GM19043 (cell line): ENCODE results near the gene COL4A1.
"Not testable (repeated sequence)": the region's sequence is repeated elsewhere in the genome, so short reads cannot be mapped to it uniquely, and the experiment has no call there.

Experiments
- ATAC-seq: cut with Tn5 transposase; IDR thresholded peaks from one replicate; pipeline ENCODE4 v1.9.1; 2021; ENCODE audit warnings: low read depth; ENCODE audit not compliant: unreplicated experiment

Gene COL4A1

DNA sequence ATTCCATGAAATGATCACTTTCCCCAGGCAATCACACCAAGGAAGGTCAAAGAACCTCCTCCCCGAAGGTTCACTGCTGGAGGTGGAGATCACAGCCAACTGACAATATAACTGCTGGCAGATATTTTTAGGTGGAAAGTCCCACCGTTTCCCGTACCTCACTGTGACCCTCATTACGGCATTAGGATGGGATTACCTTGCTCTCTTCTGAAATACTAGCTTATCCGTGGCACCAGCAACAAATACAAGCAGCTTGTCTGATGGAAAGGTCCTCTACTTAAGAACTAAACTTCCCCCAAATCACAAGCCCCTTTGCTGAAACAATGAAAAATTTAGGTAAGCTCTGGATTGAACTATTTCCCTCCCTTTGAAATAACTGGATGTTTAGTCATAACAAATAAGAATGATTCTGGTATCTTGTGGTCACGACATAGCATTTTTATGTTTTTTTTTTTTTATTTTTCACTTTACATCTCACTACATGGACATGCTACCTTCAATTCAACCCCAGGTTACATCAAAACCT is 178.9 kb downstream of the COL4A1 start:
- ATAC-seq, result no peak

DNA sequence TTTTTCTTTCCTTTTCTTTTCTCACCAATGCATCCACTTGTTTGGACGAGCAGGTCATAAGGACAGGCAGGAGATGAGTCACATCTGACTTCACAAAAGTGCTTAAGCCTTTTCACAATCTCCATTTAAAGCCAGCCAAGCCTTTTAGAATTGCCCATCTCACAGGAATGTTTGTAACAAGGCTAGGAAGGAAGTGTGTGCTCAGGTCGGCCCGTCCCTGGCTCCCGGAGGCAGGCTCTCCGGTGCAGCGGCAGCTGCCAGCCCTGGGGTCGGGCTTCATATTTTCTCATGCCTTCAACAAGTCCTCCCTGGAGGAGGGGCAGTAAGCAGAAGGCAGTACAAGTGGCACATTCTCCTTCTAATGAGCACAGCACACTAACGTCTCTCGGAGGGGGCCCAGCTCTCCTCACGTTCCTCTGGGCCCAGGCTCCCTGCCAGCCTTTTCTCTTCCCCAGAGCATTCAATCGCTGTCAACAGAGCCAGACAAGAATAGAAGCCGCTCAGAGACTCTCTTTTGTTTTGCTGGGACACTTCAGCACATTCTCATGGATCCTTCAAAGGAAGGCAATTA is 180.5 kb downstream of the COL4A1 start:
- no peak for ATAC-seq

DNA sequence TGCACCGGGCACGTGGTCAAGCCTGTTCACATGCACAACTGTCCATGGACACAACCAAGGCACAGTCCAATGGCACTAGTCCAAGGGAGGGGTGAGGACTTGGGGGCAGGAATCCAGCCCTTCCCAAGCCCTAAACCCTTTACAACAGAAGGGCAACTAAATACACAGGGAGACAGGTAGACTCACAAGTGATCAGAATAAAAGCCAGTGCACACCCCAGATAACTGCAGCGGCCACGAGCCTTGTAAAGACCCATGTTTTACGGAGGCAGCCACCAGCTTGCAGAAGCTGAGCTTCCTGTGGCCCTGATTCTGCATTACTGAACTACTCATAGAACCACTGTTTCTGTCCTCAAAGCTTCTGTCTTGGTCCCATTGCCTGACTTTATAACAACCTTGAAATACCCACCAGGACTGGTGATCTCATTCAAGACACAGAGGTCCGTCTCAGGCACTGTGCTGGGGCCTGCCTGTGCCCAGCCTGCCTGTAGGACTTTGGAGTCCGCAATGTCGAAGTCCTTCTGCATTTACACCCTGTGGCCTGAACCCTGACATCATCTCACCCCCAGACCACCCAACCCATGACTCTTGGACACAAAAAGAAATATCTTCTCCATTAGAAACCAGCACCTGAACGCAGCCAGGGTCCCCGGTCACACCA is 181.2 kb downstream of the COL4A1 start:
- no peak for ATAC-seq

DNA sequence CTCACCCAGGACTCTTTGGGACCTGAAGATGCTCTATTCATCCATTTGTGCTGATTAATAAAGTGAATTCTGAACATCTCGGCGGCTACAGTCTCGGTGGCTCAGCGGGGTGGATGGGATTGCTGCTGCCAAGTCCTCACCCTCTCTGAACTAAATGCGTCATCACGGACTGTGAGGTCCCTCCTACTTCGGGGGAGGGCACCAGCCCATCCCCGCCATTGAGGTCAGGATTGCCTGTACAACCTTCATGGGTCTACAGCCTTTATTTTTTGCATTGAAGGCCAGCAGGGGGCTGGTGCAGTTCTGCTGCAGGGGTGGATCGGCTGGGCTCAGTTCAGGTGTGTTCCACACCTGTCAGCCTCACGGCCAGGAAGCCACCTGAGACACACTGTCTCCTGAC is 181.8 kb downstream of the COL4A1 start:
- no peak for ATAC-seq

DNA sequence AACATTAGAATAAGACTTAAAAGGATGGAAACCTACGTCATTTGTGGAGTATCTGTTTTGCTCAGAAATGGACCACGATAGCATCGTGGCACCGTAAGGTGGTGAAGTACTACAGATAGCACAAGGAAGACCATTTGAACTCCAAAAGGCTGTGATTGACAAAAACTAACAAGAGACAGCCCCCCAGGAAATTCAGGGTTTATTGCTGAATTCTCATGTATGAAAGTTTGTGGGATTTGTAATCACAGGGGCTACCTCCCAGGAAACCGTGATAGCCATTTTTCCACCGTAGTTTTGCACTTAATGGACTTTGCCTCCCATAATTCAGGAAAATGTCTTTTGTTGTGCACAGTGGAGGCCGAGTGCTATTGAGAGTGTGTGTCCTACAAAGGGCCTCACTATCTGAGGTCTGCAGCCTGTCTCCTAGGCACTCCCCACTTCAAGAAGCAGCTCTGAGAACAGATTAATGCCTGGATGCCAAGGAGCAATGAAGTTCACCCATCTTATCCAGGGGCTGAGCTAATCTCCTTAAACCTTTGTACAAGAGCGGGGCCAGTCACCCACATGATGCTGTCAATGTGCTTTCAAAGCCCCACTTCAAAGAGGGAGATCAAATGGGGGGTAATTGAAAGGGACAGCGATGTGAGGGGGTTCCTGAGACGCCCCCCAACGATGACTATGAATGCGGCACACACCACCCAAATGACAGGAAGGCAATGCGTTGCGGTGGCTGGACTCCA is 182.6 kb downstream of the COL4A1 start:
- ATAC-seq, result no peak

DNA sequence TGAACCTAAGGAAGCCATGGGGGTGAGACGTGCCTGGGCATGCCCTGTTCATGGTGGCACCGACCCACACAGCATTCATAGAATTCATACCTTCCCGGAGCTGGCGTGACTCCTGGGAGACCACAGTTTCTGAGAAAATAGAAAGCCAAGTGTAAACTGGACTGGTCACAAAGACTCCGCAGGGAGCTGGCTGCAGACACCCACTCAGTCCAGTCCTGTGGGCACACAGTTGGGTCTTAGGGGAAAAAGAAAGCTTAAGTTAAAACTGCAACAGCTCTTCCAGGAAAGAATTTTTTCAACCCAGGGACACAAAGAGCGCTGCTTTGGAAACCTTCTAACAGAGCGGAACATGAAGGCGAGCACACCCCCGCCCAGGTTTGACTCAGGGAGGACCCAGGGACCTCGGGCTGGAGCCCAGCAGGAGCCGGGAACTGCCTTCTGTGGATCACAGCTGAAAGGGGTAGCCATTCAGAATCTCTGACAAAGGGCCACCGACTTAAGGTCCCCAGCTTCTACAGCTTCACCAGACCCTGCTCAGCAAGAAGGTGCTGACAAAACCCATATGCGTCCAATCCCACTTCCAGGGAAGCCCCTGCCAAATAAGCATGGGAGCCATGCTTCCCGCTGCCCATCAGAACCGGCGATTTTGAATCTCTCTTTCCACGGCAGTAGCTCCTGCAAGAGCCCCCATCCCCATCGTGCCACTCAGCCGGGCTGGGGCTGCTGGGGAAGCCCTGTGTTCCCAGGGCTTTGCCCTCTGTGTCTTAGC is 183.7 kb downstream of the COL4A1 start:
- ATAC-seq, result no peak

DNA sequence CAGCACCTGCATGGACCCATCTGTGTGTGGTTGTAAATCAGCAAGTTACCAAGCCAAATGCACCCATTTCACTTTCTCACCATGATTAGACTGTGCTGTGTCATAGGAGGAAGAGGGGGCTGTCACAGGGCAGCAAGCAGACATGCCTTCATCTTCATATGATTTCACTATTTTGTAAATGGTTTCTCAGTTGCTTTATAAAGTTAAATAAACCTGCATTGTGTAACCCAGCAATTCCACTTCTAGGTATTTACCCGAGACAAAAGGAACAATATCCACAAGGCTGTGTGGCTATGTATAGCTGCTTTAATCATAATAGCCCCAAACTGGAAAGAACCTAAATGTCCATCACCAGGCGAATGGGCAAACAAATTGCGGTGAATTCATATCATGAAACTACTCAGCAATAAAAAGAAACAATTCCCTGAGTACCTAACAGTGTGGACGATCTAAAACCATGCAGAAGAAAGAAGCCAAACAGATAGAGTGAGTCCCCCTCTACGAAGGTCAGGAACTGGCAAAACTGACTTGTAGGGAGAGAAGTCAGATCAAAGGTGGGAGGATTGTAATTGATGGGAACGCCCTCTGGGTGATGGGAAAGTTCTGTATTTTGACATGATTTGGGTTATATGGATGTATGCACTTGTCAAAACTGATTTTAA is 185.4 kb downstream of the COL4A1 start:
- ATAC-seq, result no peak

DNA sequence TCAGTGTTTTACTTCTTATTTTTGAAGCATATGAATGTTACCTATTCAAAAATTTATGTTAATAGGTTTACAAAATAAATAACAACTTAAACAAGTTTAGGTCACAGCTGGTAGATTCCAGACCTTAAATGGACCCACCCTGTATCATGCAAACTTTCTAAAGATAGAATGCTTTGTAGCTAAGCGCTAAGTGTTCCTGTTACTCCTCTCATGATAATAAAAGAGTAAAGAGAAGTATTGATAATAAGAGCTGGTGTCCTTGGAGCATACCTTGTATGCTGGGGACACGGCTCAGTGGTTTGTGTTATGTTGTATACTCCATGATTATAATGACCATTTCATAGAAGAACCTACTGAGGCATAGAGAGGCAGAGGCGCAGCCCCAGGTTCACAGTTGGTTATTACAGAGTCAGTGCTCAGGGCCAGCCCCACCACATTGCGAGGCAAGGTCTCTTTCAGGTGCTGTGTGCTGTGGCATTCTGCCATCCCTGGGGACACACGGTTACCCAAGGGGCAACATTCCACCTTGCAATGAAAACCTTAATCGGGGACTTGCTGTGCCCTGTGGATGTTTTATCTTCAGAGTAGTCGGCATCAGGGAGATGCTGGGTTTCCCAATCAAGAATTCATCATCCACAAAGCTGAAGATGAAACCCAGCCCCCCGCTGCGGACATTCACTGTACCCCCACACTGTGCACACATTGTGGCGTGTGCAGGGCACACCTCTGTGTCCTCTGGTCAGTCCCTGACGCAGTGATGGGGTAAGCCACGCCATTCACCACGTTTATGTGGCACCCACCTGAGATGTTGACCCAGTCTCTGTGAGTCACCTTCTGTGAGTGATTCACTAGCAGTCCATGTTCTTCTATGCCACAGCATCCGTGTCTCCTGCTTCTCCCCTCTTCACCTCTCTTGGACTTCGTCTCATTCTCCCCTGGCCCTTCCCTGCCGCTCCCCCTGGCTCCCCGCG is 186.7 kb downstream of the COL4A1 start:
- ATAC-seq, result no peak

DNA sequence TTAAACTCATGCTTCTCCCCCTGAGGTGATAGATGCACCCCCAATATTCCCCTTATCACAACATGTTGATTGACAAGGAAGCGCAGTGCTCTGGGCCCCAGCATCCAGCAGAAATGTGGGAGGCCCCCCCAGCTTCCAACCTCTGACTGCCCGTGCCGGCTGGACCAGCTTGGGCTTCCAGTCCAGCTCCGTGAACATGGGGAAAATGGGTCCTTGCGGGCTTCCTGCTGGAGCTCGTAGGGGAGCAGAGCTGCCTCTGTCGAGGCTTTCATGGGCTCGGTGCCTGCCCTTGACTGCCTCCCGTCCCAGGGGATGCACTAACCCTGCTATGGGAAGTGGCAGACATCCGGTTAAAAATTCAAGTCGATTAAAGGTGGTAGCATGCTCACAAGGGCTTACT is 188.9 kb downstream of the COL4A1 start:
- no peak for ATAC-seq

DNA sequence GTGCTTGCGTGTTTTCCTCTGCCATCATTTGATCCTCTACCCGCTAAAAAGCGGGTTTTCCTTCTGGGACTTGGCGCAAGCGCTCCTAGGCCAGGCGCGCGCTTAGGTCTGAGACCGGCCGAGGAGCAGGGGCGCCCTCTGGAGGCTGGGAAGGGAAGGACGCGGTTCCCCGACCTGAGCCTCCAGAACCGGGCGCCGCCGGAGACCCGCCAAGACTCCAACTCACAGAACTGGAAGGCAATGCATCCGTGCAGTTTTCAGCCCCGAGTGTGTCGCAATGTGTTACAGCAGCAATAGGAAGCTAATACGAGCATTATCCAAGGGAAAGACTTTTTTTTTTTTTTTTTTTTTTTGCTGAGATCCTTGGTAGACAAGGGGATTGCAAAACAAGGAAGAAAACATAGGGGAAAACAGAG is 190.9 kb downstream of the COL4A1 start:
- ATAC-seq, result peak; percentile 55

DNA sequence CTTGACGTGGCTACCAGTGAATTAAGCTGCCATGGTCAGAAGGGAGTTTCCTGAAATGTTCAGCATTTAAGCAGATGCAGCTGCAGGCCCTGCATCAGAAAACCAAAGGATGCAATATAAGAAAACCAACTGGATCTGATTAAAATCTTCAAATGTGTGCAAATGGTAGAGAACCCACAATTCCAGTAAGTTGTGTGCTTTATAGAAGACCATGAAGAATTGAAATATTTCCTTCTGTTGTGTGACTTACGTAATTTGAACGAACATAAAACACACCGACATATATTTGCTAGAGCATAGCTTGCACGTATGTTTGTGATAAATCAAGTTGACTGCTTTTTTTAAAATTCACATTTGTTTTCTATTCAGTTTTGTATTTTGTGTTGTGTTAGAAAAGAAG is 191.4 kb downstream of the COL4A1 start:
- ATAC-seq, result no peak

DNA sequence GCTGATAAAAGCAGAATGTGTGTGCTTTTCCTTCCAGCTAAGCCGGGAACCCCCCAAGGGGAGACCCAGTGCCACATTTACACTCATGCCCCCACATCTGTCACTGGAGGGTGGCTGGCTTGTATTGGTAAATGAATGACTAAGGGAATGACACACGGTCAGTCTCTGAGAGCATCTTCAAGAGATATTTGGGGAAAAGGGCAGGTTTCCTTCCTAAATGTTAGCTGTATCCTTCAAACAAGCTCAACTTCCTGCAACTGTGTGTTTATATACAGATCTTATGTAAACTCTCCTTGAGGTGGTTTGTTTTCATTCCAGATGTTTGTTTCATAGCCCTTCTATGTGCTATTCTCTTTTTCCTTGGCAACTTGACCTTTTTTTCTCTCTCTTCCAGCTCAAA is 192.6 kb downstream of the COL4A1 start:
- ATAC-seq, result no peak

DNA sequence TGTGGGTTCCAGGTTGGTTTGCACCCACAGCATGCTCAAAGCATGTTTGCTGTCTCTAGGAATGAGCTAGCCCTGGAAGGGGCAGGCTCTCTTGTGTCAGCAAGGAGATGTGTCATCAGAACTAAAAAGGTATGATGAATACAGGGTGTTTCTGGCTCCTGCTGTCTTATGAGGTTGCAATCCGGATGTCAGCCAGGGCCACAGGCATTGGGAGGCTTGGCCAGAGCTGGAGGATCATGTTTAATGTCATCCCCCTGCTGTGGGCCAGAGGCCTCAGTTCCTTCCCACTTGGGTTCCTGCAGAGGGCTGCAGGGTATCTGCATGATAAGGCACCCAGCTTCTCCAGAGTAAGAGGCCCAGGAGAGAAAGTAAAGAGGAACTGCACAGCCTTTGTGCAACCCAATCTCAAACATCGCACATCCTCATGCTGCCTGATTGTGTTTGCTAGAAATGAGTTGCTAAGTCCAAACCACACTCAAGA is 193.6 kb downstream of the COL4A1 start:
- no peak for ATAC-seq

DNA sequence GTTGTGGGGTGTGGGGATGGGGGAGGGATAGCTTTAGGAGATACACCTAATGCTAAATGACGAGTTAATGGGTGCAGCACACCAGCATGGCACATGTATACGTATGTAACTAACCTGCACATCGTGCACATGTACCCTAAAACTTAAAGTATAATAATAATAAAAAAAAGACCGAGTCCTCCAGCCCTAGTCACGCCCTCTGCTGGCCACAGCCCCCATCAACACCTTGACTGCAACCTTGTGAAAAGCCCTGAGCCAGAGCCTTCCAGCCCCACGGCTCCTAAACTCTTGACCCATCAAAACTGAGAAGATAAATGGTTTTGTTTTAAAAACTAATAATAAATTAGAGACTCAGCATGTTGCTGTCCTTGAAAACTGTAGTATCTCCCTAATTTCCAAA is 194.6 kb downstream of the COL4A1 start:
- ATAC-seq, result not testable (repeated sequence)

DNA sequence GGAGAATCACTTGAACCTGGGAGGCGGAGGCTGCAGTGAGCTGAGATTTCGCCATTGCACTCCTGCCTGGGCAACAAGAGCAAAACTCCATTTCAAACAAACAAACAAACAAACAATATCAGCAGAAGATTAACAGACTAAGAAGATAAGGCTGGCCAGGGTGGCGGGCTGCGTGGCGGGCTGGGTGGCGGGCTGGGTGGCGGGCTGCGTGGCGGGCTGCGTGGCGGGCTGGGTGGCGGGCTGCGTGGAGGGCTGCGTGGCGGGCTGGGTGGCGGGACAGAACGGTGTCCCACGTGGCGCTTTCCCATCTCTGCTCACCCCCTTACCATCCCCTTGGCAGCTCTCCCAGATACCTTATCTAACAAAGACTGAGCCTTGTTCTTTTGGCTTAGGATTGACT is 196.2 kb downstream of the COL4A1 start:
- ATAC-seq, result no peak

DNA sequence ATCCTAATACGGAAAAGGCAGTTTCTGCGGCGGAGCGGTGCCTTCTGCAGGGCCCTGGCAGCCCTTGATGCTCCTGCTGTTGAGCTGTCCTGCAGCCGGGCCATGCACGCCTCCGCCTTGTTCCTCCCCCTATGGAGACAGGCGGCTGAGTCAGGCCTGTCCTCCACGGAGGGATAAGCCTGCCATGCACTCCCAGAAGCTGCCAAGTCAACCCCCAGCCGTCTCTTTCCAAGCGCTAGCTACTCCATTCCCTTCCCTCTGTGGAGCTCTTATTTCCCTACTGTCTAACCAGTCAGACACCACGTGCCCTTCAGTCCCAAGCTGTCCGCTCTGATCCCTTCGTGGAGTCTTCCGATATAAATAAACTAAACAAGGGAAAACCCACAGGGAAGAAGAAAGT is 197.0 kb downstream of the COL4A1 start:
- no peak for ATAC-seq

DNA sequence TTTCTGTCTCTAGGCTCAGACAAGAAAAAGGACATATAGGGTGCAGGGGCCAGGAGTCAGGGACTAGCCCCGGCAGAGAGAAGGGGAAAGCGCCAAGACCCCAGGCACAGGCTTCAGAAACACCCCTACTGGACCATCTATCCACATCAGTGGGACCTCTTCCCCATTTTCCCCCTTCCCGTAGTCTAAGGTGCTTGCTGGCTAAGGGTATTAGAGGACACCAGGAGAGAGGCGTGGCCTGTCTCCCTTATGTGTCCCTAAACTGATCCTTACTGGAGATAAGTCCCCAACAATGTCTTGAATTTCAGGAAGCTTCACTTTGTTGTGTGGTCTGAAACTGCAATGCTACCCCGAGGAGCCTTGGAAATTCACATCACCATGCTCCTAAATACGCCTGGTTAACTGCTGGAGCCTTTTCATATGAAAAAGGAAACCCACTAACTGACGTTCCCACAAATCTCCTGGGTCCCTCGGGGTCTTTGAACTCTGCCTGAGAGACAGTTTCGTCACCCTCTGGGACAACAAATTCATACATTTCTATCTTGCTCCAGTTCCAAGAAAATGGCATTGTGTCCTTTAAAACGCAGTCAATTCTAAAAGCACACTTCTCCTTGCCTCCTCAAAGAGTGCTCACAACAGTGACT is 197.7 kb downstream of the COL4A1 start:
- ATAC-seq, result no peak

DNA sequence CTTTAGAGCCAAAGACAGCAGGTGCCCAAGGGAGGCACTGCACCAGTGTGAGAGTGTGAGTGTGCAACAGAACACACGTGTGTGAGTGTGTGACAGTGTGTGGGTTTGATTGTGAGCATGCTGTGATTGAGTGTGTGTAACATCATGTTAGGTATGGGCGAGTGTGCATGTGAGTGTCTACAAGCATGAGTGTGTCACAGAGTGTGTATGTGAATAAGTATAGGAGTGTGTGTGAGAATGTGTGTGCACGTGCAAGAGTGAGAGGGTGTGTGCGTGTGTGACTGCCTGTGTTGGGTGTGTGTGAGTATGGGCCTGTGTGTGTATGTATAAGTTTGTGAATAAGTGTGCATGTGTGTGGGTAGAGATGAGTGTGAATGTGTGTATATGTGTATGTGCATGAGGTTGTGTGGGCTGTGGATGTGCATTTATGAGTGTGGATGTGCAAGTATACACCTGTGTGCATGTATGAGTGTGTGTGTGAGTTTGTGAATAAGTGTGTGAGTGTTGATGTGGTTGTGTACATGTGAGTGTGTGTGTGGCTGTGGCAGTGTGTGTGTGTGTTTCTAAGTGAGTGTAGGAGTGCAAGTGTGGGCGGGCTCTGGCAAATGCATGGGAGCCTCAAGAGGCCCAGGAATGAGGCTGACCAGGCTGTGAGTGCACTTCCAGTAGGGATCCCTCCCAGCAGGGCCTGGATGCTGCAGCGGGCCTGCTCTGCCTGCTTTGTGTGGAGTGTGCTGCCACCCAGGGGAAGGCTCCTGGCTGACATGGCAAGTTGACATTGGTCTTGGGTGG is 198.4 kb downstream of the COL4A1 start:
- no peak for ATAC-seq
